Activated CD4-positive, alpha-beta T cell treated with anti-CD3 and anti-CD28 coated beads for 24 hours (primary cell): ENCODE results near the gene VPS16.
"Not testable (repeated sequence)": the region's sequence is repeated elsewhere in the genome, so short reads cannot be mapped to it uniquely, and the experiment has no call there.

Experiments used
- DNase-seq, 2 donors: peaks; one replicate each; pipeline ENCODE4 v3.0.0-alpha.2; 2020; ENCODE audit warnings: low read depth in 2 of 2

The VPS16 gene

GRCh38 chr20:2869381-2869780 lies 28.8 kb downstream of the VPS16 start:
- DNase-seq: no peak

GRCh38 chr20:2871111-2871465 lies 30.5 kb downstream of the VPS16 start:
- DNase-seq: no peak

GRCh38 chr20:2871661-2872458 lies 31.3 kb downstream of the VPS16 start:
- peak in 1 of 2 donors; percentile 25 for DNase-seq

GRCh38 chr20:2872459-2873009 lies 32.0 kb downstream of the VPS16 start:
- peak; percentile 71 to 75 for DNase-seq

- peak; percentile 88 to 92 for DNase-seq
Observed at GRCh38 chr20:2873010-2873746, 32.6 kb downstream of the VPS16 start, which contains the start of gene PTPRA. TSS of gene PTPRA (plus strand) at chr20:2873481. CDS start at chr20:2964278, 90,797 bp downstream.

GRCh38 chr20:2873747-2874041 lies 33.1 kb downstream of the VPS16 start:
- DNase-seq: peak; percentile 25 to 34

- DNase-seq: no peak
Observed at GRCh38 chr20:2874456-2874855, 33.9 kb downstream of the VPS16 start.

- no peak for DNase-seq
Observed at GRCh38 chr20:2875690-2876203, 35.2 kb downstream of the VPS16 start.

- no peak for DNase-seq
Observed at GRCh38 chr20:2878515-2878914, 38.0 kb downstream of the VPS16 start.

GRCh38 chr20:2879146-2879545 lies 38.6 kb downstream of the VPS16 start:
- DNase-seq: no peak

- no peak for DNase-seq
Observed at GRCh38 chr20:2880650-2881049, 40.1 kb downstream of the VPS16 start.

- no peak for DNase-seq
Observed at GRCh38 chr20:2883726-2884637, 43.4 kb downstream of the VPS16 start.

GRCh38 chr20:2887715-2888114 lies 47.2 kb downstream of the VPS16 start:
- no peak for DNase-seq

- no peak for DNase-seq
Observed at GRCh38 chr20:2888224-2888955, 47.8 kb downstream of the VPS16 start.

GRCh38 chr20:2889209-2889608 lies 48.7 kb downstream of the VPS16 start:
- no peak for DNase-seq

GRCh38 chr20:2889797-2890196 lies 49.3 kb downstream of the VPS16 start:
- no peak for DNase-seq

GRCh38 chr20:2890742-2891141 lies 50.2 kb downstream of the VPS16 start:
- DNase-seq: no peak

GRCh38 chr20:2891343-2891742 lies 50.8 kb downstream of the VPS16 start:
- no peak for DNase-seq

- DNase-seq: no peak
Observed at GRCh38 chr20:2892376-2892775, 51.8 kb downstream of the VPS16 start.

GRCh38 chr20:2894221-2894620 lies 53.7 kb downstream of the VPS16 start:
- DNase-seq: no peak

GRCh38 chr20:2895154-2895553 lies 54.6 kb downstream of the VPS16 start:
- DNase-seq: not testable (repeated sequence)
